ENCODE data around the gene SOX6. TPM values are rescaled to one million over a fixed set of nuclear protein-coding genes. Genes with fewer than 3 reads are reported as not detected.

Gene SOX6
- 10 to 100 TPM in 2 of 6 experiments, 1 to 10 TPM in 4; 3.3 to 16.1 (median 7.8) TPM for total RNA-seq
- long read RNA-seq, partial matches to known transcripts = 0 of 1 reads
- long read RNA-seq, other reads (novel, unspliced or antisense) = 1 of 1 reads

DNA sequence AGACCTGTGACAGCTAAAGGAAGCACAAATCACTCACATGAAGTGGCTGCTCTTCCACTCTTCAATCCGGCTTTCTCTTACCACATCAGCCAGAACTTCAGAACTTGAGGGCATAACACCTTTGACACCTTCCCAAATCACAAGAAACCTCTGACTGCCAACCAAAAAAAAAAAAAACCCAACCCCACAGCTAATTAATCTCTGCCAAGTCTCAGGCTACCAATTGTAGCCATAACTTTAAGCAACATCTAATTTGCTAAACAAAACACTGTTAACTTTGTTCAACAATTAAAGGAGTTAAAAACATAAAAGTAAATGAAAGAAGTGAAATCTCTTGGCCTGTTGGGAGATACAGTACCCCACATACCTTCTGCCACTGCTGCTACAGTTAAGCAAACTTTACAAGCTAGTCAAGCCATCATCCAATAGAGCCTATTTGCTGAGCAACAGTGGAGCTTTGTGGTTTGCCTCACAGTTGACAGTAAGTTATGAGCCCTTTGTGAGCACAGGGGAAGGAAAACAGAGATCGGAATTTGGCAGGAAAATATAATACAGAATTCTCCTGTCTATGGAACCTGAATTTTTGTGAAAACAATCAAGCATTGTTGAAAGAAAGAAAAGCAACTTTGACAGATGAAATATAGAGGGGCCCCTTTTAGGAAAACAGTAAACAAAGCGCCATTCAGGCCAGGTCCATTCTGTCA, at the start of gene SOX6:
SOX6 (minus strand) TSS at position 490 of the 704 bp plus-strand sequence. CDS start 15,298 bp downstream, outside the sequence.
- H3K36me3 ChIP-seq = no peaks in the 10 kb centered on the region
- WGBS (ENCODE audit: insufficient coverage, low coverage, low lambda C conversion rate, missing lambda C conversion rate) = 51% methylated on average over 3 of the region's 3 CpGs
- intact Hi-C loops (cut with DNase I) = no loop called here
- H3K27ac ChIP-seq = no peak within 1 kb of the TSS
- ATAC-seq (no peak), DNase-seq (no peak)
- H3K4me3 ChIP-seq = no peak within 1 kb of the TSS
- no peaks in the 10 kb centered on the region for H3K27me3 ChIP-seq
- H3K9me3 ChIP-seq = no peaks in the 10 kb centered on the region
- no peak for TF ChIP-seq POLR2A (IDR thresholded peaks at IDR 0.05)
- TF ChIP-seq, protein P1, sequence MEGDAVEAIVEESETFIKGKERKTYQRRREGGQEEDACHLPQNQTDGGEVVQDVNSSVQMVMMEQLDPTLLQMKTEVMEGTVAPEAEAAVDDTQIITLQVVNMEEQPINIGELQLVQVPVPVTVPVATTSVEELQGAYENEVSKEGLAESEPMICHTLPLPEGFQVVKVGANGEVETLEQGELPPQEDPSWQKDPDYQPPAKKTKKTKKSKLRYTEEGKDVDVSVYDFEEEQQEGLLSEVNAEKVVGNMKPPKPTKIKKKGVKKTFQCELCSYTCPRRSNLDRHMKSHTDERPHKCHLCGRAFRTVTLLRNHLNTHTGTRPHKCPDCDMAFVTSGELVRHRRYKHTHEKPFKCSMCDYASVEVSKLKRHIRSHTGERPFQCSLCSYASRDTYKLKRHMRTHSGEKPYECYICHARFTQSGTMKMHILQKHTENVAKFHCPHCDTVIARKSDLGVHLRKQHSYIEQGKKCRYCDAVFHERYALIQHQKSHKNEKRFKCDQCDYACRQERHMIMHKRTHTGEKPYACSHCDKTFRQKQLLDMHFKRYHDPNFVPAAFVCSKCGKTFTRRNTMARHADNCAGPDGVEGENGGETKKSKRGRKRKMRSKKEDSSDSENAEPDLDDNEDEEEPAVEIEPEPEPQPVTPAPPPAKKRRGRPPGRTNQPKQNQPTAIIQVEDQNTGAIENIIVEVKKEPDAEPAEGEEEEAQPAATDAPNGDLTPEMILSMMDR (IDR thresholded peaks at IDR 0.05) = no peak
- no peaks in the 10 kb centered on the region for H3K4me1 ChIP-seq

DNA sequence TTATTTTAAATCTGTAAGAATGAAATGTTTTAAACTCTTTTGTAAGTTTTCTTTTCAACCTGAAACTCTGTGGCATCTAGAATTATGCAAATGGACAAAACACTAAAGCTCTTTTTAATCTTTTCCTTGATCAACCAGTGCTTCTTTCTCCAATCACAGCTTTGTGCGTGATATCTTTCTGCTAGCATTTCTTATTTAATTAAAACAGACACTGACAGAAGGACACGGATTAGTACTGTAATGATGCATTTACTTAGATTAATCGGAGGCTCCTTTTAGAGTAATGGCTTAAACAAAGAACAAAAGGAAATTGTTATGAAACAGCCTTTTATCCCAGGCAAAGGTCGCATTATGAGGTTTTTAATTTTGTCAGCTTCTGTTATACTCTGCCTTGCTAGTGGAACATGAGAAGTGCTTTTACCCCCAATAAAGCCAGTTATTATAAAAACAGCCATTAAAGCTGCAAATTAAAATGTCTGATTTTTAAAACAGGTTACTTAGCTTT, 48.5 kb upstream of the SOX6 start:
- TF ChIP-seq POLR2A (IDR thresholded peaks at IDR 0.05) = no peak
- TF ChIP-seq, protein P1 (IDR thresholded peaks at IDR 0.05) = no peak
- intact Hi-C loops (cut with DNase I) = no loop called here
- Histone ChIP-seq H3K27ac (no peak overlapping the region), H3K36me3 (no peaks in the 10 kb centered on the region), H3K4me3 (no peak overlapping the region), H3K27me3 (no peaks in the 10 kb centered on the region), H3K9me3 (no peaks in the 10 kb centered on the region), H3K4me1 (no peaks in the 10 kb centered on the region)
- DNase-seq (no peak), ATAC-seq (no peak)
- 62% methylated on average over 4 of the region's 4 CpGs for WGBS (ENCODE audit: insufficient coverage, low coverage, low lambda C conversion rate, missing lambda C conversion rate)

DNA sequence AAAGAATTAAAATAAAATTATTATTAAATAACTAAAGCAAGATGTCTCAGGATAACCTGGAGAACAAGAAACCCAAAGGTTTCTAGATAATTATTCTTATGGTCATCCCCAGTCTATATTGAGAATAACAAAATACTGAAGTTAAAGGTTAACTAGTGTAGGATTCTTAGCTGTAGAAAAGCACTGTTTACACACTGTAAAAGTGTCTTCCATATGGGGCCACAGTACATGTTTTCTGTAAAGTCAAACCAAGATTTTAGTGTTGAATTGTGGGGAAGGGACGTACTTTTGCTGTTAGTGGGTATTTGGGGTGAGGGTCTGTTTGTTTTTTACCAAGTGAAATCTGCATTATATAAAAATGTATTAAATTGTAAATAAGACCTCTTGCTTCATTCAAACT, 47.5 kb upstream of the SOX6 start:
- Histone ChIP-seq H3K36me3 (no peaks in the 10 kb centered on the region), H3K4me1 (no peaks in the 10 kb centered on the region), H3K27ac (no peak overlapping the region), H3K9me3 (no peaks in the 10 kb centered on the region), H3K4me3 (no peak overlapping the region), H3K27me3 (no peaks in the 10 kb centered on the region)
- TF ChIP-seq, protein P1 (IDR thresholded peaks at IDR 0.05) = no peak
- TF ChIP-seq POLR2A (IDR thresholded peaks at IDR 0.05) = no peak
- WGBS (ENCODE audit: insufficient coverage, low coverage, low lambda C conversion rate, missing lambda C conversion rate) = 33% methylated on average over 1 of the region's 1 CpG
- ATAC-seq = no peak
- intact Hi-C loops (cut with DNase I) = no loop called here
- no peak for DNase-seq

DNA sequence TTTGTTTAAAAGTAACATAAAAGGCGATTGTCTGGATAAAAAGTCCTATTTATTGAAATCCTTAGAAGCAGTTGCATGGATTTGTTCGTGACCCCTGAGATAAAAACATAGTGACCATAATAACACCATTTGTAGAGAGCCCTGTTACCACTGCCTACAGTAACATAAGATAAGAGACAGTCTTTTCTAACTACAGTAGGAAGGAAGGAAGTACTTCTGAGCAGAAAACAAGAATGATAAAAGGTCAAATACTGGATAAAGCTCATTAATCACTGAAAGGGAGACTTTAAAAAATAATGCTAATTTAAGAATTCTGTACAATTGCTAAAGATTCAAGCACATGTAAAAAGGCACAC, 47.1 kb upstream of the SOX6 start:
- 42% methylated on average over 2 of the region's 2 CpGs for WGBS (ENCODE audit: insufficient coverage, low coverage, low lambda C conversion rate, missing lambda C conversion rate)
- no peak for ATAC-seq
- H3K4me1 ChIP-seq = no peaks in the 10 kb centered on the region

More for the DNA sequence above, 47.1 kb upstream of the SOX6 start:
- Histone ChIP-seq H3K27ac (no peak overlapping the region), H3K36me3 (no peaks in the 10 kb centered on the region), H3K4me3 (no peak overlapping the region), H3K9me3 (no peaks in the 10 kb centered on the region), H3K27me3 (no peaks in the 10 kb centered on the region)
- DNase-seq = no peak
- intact Hi-C loops (cut with DNase I) = no loop called here
- no peak for TF ChIP-seq POLR2A (IDR thresholded peaks at IDR 0.05)
- TF ChIP-seq, protein P1 (IDR thresholded peaks at IDR 0.05) = no peak

All from right lobe of liver (tissue), 6 donors.